ENCODE data around the gene JAG2.

The JAG2 gene

DNA sequence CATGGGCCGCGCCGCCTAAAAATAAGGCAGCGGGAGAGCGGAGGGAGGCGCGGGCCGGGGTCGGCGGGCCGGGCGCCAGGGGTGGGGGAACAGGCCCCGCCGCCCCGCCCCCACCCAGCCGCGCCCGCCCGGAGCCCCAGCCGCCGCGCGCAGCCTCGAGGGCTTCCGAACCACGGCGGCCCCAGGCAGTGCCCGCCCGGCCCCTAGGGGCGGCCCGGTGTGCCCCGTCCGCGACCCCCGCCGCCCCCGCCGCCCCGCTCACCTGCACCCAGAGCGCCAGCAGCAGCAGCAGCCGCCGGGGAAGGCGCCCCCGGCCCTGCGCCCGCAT lies 519 bp downstream of the JAG2 start:
- Histone ChIP-seq H3K79me2 (ENCODE audit: insufficient read depth, low read length) (no peaks in the 10 kb centered on the region), H4K20me1 (ENCODE audit: low read depth, low read length) (no peaks in the 10 kb centered on the region), H3K9me2 (replicated peaks; ENCODE audit: insufficient read depth, low read length) (no peaks in the 10 kb centered on the region), H3F3A (ENCODE audit: insufficient read depth) (no peaks in the 10 kb centered on the region), H3K4me3 (ENCODE audit: insufficient read depth, low read length, poor library complexity, severe bottlenecking) (peak overlapping the region; percentile 15), H3K9me3 (ENCODE audit: insufficient read depth, low read length) (no peaks in the 10 kb centered on the region), H3K36me3 (ENCODE audit: low read length) (no peaks in the 10 kb centered on the region), H3K4me2 (ENCODE audit: low read depth, low read length, poor library complexity, severe bottlenecking) (peak overlapping the region; percentile 32), H3K27me3 (ENCODE audit: low read length) (no peaks in the 10 kb centered on the region), H3K9ac (ENCODE audit: low read length) (no peak overlapping the region), H3K27ac (ENCODE audit: low read depth, low read length) (no peak overlapping the region), H2AFZ (ENCODE audit: low read depth, low read length, severe bottlenecking) (no peak overlapping the region)
- TF ChIP-seq CTCF (IDR thresholded peaks at IDR 0.05; ENCODE audit: insufficient read depth, low read length, poor library complexity, severe bottlenecking) (no peak), EZH2phosphoT487 (conservative IDR thresholded peaks at IDR 0.05; ENCODE audit: low read length) (no peak)

- H3K9ac ChIP-seq (ENCODE audit: low read length): no peak overlapping the region
- TF ChIP-seq EZH2phosphoT487 (conservative IDR thresholded peaks at IDR 0.05; ENCODE audit: low read length) (no peak), CTCF (IDR thresholded peaks at IDR 0.05; ENCODE audit: insufficient read depth, low read length, poor library complexity, severe bottlenecking) (peak; percentile 15)
- H3K4me3 ChIP-seq (ENCODE audit: insufficient read depth, low read length, poor library complexity, severe bottlenecking): peak overlapping the region; percentile 15
- H3K36me3 ChIP-seq (ENCODE audit: low read length): no peaks in the 10 kb centered on the region
- peak overlapping the region; percentile 32 for H3K4me2 ChIP-seq (ENCODE audit: low read depth, low read length, poor library complexity, severe bottlenecking)
- no peaks in the 10 kb centered on the region for H3F3A ChIP-seq (ENCODE audit: insufficient read depth)
- no peak overlapping the region for H3K27ac ChIP-seq (ENCODE audit: low read depth, low read length)
- H3K9me2 ChIP-seq (replicated peaks; ENCODE audit: insufficient read depth, low read length): no peaks in the 10 kb centered on the region
- no peak overlapping the region for H2AFZ ChIP-seq (ENCODE audit: low read depth, low read length, severe bottlenecking)
- no peaks in the 10 kb centered on the region for H4K20me1 ChIP-seq (ENCODE audit: low read depth, low read length)
- no peaks in the 10 kb centered on the region for H3K9me3 ChIP-seq (ENCODE audit: insufficient read depth, low read length)
- H3K79me2 ChIP-seq (ENCODE audit: insufficient read depth, low read length): no peaks in the 10 kb centered on the region
- H3K27me3 ChIP-seq (ENCODE audit: low read length): no peaks in the 10 kb centered on the region
Measured at GRCh38 chr14:105167303-105168092, 1.1 kb downstream of the JAG2 start.

- H3K9me3 ChIP-seq (ENCODE audit: insufficient read depth, low read length): no peaks in the 10 kb centered on the region
- no peaks in the 10 kb centered on the region for H3F3A ChIP-seq (ENCODE audit: insufficient read depth)
- no peak overlapping the region for H3K4me2 ChIP-seq (ENCODE audit: low read depth, low read length, poor library complexity, severe bottlenecking)
- H3K4me3 ChIP-seq (ENCODE audit: insufficient read depth, low read length, poor library complexity, severe bottlenecking): no peak overlapping the region
- H4K20me1 ChIP-seq (ENCODE audit: low read depth, low read length): no peaks in the 10 kb centered on the region
- TF ChIP-seq EZH2phosphoT487 (conservative IDR thresholded peaks at IDR 0.05; ENCODE audit: low read length): no peak
- TF ChIP-seq CTCF (IDR thresholded peaks at IDR 0.05; ENCODE audit: insufficient read depth, low read length, poor library complexity, severe bottlenecking): no peak
- H3K9ac ChIP-seq (ENCODE audit: low read length): no peak overlapping the region
- no peak overlapping the region for H2AFZ ChIP-seq (ENCODE audit: low read depth, low read length, severe bottlenecking)
- H3K79me2 ChIP-seq (ENCODE audit: insufficient read depth, low read length): no peaks in the 10 kb centered on the region
- H3K36me3 ChIP-seq (ENCODE audit: low read length): no peaks in the 10 kb centered on the region
- no peaks in the 10 kb centered on the region for H3K9me2 ChIP-seq (replicated peaks; ENCODE audit: insufficient read depth, low read length)
- no peaks in the 10 kb centered on the region for H3K27me3 ChIP-seq (ENCODE audit: low read length)
- H3K27ac ChIP-seq (ENCODE audit: low read depth, low read length): no peak overlapping the region
Measured at GRCh38 chr14:105166571-105167302, 1.8 kb downstream of the JAG2 start.
